Medulla oblongata (tissue), 1 donor: Measurements from ENCODE around the gene MCRIP2.
"Not testable (repeated sequence)": the region's sequence is repeated elsewhere in the genome, so short reads cannot be mapped to it uniquely, and the experiment has no call there.

Experiments used
- DNase-seq: peaks from one replicate; pipeline ENCODE4 v3.0.0-alpha.2; 2015; ENCODE audit errors: extremely low spot score

MCRIP2 gene

DNA sequence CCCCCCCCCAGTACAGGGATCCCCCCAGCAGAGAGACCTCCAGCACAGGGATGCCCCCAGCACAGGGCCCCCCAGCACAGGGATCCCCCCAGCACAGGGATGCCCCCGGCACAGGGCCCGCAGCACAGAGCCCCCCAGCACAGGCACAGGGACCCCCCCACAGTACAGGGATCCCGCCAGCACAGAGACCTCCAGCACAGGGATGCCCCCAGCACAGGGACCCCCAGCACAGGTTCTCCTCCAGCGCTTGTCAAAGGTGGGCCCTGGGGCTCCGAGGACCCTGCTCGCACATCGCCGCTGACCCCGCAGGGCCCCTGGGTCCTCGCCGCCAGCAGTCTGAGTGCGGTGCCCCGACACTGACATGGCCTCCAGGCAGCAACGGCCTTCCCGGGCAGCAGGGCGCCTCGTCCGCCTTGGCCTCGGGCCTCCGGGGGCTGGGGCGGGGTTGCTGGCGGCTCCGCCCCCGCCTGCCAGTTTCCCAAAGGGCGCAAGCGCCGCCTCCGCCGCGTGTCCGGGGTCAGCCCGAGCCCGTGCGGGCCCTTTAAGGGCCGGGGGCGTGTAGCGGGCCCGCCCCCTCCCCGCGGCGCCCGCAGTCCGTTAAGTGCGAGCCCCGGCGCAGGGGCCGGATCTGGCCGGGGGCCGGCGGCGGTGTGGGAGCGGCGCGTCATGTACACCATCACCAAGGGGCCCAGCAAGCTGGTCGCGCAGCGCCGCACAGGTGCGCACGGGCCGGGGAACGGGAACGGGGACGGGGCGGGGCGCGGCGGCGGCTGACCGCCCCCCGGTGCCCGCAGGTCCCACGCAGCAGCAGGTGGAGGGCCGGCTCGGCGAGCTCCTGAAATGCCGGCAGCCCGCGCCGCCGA is at the start of gene MCRIP2:
Gene MCRIP2, plus strand, starts transcription at position 503 of the 863 bp plus-strand sequence. Its CDS starts 164 bp downstream, at position 667.
- DNase-seq = peak; percentile 79

DNA sequence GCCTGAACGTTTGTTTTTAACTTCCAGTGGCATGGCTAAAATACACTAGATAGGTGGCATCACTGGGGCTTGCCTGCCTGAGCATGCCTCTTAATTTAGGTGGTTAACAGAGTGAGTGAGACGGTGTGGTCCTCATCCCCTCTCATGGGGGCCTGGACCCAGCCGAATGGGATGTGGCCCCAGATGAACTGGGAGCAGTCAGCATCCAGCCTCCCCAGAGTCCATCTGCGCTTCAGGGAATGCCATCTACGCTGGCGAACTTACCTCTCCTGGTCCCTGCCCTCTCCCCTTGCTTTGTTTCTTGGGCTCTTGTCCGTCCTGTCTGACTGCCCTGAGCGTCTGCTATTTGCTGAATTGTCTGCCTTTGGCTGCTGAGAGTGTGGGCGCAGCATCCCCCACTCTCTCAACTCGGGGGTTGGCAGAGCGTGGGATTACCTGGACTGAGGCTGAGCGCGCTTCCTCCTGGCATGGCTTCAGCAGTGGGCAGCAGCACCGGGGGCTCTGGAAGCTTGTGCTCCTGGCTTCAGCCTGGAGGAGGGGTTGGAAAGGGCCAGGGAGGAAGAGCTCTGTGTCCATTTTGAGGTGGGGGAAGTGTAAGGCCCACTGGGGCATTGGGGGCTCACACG is 49.6 kb upstream of the MCRIP2 start:
- DNase-seq = no peak

GRCh38 chr16:592518-593306 is 48.9 kb upstream of the MCRIP2 start:
- DNase-seq = peak; percentile 76

DNA sequence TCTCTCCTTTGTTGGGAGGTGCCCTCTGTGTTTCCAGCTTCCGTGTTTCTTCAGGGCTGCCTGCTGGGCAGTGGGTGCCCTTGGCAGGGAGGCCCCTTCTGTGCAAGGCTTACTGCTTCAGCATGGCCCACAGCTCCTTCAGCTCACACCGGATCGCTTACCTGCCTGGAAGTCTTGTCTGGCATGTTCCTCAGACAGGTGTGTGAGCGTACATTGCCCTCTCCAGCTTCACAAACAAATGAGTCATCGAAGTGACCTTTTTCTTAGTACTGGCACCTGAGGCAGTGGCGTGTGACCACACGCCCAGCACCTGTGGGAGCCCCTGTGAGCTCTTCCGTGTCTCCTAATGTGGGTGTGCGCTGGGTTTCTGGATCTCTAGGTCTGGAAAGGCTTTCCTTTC is 48.2 kb upstream of the MCRIP2 start:
- DNase-seq = no peak

DNA sequence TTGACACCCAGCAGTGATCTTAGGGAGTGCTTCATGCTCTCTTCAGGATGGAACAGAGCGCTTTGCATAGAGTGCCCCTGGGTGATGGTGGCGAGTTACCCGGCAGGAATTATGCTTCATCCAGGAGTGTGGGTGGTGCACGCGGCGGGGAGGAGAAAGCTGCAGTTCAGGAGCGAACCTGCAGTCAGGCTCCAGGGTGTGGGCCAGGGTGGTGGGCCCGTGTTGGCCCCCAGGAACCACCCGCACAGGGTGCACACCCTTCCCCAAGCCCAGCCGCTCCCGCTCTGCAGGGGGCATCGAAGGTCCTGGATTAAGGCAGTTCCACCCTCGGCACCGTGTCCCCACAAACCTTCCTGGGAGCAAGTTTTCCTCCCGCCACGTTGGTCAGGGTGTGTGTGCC is 47.8 kb upstream of the MCRIP2 start:
- no peak for DNase-seq

- no peak for DNase-seq
These were observed 46.5 kb upstream of the MCRIP2 start for GRCh38 chr16:595094-595528.

DNA sequence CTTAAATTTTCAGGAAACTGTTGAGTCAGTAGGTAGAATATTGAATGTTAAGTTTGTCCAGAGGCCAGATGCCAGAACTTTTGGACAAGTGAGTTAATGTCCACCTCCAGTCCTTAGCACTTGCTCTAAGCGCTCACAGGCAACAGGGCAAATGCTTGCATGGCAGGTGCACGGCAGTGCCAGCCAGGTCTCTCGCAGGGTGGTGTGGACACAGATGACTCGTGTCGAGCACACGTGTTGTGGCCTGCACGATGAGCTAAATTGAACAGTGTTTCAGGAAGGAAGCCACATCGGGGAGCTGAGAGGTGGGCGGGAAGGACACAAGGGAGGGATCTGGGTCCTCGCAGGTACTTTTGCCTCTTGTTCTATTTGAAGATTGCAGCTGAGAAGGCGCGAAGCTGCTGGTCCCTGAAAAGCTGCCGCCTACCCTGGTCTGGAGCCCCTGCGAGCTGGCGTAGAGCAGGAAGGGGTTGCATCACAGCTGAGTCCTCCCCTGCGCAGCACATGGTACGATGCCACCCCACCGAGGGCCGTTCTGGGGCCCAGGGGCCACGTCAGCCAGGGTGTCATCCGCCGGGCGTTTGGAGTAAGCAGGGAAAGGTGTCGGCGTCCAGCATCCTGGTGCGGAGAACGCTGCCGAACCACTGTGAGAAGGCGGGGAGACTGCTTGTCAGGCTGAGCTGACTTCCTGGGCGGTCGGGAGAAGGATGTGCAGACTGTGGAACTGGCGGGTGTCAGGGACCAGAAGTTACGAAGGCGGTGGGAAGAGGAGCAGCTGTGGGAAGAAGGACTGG is 45.5 kb upstream of the MCRIP2 start:
- no peak for DNase-seq

- DNase-seq = no peak
These were observed 44.9 kb upstream of the MCRIP2 start for GRCh38 chr16:596736-597060.

- not testable (repeated sequence) for DNase-seq
These were observed 44.0 kb upstream of the MCRIP2 start for GRCh38 chr16:597655-598054.

GRCh38 chr16:598823-599739 is 42.5 kb upstream of the MCRIP2 start:
- no peak for DNase-seq

DNA sequence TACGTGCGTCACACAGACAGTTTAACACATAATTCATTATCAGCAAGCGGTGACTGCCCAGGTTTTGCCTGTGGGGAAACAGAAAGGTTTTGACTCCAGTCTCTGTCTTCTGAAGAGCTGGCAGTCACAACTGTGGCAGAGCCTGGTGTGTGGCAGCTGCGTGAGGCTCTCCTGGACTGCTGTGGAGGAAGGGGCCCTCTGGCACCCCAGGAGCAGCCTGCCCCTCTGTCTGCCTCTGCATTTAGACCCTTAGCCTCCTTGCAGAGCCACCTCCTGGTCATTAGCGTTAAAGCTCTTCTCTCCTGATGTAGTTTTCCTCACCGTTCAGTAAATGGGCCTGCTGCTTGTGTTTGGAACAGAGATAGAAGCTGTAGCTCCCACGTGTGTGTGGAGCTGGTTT is 40.8 kb upstream of the MCRIP2 start:
- DNase-seq = no peak

DNA sequence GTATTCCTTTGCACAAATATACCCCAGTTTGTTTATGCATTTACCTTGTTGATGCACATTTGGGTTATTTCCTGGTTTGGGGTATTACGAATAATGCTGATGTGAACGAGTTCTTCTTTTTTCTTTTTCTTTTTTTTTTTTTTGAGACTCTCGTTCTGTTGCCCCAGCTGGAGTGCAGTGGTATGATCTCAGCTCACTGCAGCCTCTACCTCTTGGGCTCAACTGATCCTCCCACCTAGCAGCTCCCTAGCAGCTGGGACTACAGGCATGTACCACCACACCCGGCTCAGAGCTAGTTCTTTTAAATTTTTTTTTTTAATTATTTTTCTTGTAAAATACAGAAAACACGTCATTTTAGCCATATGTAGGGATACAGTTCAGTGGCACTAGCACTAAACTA is 37.7 kb upstream of the MCRIP2 start:
- DNase-seq = no peak

DNA sequence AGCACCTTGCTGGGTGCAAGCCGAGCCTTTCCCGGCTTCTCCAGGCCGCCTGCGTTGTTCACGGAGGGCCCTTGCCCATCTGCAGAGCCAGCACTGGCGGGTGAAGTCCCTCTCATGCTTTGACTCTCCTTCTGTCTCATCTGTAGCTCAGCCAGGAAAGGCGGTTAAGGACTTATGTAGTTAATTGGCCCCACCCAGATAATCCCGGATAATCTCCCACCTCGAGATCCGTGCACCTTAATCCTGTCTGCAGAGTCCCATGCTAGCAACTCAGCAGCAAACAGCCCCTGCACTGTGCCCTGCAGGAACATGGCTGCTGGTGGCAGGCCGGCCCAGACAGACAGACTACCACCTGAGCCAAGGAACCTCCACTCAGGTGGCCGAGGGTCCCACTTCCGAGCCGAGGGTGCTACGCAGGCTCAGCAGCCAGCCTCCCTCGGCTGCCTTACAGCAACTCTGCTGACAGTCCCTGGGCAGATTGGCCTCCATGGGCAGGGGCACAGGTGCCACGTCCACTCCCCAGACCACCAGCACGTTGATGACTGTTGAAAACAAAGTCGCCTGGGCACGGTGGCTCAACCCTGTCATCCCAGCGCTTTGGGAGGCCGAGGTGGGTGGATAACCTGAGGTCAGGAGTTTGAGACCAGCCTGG is 34.8 kb upstream of the MCRIP2 start:
- DNase-seq = no peak

DNA sequence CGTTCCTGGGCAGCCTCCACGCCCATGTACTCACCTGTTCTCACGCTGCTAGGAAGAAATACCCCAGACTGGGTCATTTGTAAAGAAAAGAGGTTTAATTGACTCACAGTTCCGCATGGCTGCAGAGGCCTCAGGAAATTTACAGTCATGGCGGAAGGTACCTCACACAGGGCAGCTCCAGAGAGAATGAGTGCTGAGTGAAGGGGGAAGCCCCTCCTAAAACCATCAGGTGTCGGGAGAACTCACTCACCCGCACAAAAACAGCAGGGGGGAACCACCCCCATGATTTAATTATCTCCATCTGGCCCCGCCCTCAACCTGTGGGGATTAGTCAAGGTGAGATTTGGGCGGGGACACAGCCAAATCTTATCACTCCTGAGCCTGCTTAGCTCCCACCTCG is 33.6 kb upstream of the MCRIP2 start:
- DNase-seq = no peak

DNA sequence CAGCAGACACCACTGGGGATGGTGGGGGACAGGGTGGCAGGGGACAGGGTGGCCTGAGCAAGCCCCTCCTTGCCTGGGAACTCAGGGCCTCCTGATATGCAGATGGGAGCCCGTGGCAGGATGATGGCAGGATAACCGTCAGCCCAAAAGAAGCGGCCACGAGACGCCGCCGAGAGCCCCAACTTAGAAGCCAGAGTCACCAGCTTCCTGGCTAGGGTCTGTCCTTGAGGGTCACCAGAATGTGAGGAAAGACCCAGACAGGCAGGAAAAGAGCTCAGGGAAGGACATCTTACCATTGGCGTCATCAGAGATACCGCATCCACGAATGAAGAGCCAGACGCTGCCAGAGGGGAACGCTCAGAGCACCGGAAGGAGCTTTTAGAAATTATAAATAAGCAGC is 32.3 kb upstream of the MCRIP2 start:
- no peak for DNase-seq

- no peak for DNase-seq
These were observed 31.6 kb upstream of the MCRIP2 start for GRCh38 chr16:609984-610383.

DNA sequence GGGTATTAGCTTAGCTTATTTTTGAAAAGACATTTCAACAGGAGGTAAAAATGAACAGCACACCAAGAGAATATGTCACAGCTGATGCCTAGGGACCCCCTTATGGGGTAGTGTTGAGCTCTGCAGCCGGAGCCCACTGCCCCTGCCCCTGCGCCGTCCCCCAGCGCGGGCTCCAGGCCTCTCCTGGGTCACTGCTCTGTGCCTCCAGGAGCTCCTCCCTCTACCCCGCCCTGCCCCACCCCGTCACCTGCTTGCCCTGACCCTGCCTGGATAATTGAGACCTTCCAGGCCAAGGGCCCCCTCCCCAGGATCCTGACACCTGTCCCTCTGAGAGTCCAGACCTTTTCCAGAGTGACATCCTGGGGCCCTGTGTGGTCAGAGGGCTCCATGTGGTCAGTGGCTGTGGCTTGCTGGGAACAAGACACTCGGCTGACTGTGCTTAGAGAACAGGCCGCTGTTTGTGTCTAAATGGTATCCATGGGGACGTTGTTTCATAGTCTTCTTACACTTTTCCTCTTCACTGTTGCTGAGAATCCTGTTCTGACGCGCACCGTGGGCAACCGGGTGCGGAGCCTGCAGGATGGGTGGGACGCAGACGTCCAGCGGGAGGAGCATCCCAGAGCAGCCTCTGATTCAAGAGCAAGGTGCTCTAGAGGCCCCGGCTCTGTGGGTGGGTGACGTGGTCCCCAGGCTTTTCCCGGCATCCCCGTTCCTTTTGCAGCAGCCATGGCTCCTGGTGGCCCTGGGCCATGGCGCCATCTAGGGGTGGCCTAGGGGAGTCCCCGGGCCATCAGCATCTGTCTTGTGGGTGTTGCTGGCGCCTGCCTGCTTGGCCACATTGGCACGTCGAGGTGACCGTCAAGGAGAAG is 30.9 kb upstream of the MCRIP2 start:
- peak; percentile 70 for DNase-seq

DNA sequence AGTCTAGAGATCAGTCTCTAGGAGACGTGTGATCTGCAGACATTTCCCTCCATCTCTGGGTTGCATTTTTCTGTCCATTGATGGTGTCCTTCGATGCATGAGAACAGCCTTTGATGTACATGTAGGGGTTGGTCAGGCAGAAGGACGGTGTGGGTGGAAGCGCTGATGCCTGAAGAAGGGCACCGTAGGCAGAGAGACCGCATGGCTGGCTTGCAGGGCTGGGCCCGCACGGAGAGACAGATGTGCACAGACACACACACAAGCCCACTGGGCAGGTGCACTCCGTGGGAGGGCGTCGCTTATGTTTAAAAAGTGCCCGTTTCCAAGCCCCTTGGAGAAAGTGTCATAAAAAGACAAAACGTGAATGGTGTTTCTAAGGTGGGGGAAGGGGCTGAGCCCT is 26.5 kb upstream of the MCRIP2 start:
- DNase-seq = no peak
